Activated T-cell treated with anti-CD3 and anti-CD28 coated beads for 4 hours (primary cell): ENCODE data around the gene TRAPPC6A.
A peak's percentile ranks its signal among the peaks of the same experiment; 100 is the strongest.
"Not testable (repeated sequence)": the region's sequence is repeated elsewhere in the genome, so short reads cannot be mapped to it uniquely, and the experiment has no call there.

Experiments
- DNase-seq: peaks from one replicate; pipeline ENCODE4 v3.0.0-alpha.2; 2020

Gene TRAPPC6A

DNA sequence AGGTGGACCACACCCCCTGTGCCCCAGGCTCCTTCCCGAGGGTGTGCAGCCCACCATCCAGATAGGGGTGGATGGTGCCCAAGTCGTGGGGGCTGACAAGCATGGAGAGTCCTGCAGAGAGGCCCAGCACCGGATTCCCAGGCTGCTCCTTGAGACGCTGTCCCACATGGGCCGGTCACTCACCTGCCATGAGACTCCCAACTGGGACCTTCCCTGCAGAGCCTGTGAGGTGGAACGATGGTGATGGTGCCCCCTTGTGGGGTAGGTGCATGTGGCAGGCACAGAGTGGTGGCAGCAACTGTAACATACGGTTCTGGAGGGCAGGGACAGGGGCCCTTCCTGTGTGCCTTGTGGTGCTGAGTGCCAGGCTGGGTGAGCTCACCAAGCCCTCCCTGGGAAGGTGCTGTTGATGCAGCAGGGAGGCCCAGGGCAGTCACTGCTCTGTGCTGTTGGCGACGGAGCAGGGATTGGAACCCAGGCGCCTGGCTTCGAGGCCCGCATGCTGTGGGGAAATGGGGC, 52.0 kb downstream of the TRAPPC6A start:
- DNase-seq, result peak; percentile 66

DNA sequence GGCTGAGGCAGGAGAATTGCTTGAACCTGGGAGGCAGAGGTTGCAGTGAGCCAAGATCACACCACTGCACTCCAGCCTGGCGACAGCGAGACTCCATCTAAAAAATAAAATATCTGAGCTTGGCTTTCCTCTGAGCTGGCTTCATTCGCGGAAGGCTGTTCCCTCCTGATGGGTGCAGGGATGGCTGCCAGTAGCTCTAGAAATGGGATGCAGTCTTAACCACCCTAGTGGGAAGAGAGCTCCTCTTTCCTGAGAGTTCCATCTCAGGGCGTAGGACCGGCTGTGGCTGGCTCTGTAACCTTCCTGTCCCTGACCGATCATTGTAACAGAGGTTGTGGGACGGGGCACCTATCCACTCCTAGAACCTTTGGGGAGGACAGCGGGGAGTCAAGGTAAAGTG, 52.7 kb downstream of the TRAPPC6A start:
- DNase-seq, result no peak

DNA sequence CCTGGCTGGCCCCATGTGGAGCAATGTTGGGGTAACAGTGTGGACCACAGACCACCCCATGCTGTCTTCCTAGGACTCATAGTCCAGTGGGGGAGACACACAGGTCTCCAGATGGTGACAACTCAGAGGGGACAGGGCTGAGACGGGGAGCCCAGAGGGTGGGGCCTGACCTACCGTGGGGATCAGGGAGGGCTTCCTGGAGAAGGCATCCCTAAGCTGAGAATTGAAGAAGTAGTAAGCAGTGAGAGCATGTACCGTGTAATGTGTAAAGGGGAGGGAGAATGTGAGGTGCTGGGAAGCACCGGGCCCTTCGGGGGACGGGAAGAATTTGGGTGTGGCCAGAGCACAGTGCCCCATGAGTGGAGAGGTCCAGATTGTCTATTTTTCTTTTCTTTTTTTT, 54.0 kb downstream of the TRAPPC6A start:
- DNase-seq, result no peak

DNA sequence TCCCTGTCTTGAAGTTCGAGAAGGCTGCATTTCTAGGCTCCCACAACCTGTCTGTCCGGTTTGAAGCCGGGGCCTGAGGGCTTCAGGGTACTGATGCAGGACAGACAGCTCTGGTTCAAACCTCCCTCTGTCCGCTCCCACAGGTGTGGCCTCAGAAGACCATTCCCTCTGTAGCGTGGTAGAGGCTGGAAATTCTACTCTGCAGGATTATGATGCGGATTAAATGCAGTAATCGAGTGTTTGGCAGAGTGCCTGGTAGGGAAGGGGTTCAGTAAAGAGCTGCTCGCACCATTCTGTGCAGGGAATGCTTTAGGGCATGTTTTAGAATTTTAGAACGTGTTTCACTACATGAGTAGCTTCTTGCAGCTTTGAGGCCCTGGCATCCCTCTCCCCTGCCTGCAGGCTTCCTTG, 54.6 kb downstream of the TRAPPC6A start:
- no peak for DNase-seq

DNA sequence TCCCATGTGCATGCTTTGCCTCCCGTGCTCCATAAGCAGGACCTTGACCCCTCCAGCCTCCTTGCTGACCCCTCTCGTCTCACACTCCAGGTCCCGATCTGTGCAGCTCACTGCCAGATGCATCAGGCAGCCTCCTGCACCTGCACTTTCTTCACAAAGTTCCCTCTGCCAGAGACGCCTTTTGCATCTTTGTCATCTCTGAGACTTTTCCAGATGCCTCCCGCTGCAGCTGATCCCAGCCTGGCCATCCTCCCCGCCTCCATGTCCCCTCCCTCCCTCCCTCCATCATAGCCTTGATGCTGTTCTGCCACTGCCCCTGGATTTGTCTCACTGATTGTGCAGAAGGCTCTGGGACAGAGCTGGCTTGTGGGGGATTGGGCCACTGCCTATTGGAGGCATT, 55.2 kb downstream of the TRAPPC6A start:
- no peak for DNase-seq

DNA sequence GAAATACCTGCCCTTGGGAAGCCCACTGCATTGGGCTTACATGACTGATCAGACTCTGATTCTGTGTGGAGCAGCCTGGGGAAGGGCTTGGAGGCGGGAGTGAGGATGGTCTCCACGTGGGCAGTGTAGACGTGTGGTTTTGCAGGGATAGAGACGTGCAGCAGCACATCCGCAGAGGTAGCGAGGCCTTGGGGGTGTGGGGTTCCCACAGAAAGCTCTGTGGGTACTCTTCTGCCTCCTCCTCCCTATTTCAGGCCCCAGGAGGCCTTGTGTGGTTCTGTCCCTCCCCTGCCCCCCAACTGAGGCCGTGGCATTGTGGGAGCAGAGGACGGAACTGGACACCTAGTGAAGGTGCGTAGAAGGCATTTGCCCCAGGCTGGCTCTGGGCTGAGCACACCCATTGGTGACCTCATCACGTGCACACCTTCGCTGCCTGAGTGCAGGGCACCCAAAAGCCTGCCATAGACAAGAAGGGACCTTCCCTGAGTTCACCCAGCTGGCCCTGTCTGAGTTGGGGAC, 56.2 kb downstream of the TRAPPC6A start:
- DNase-seq, result no peak

DNA sequence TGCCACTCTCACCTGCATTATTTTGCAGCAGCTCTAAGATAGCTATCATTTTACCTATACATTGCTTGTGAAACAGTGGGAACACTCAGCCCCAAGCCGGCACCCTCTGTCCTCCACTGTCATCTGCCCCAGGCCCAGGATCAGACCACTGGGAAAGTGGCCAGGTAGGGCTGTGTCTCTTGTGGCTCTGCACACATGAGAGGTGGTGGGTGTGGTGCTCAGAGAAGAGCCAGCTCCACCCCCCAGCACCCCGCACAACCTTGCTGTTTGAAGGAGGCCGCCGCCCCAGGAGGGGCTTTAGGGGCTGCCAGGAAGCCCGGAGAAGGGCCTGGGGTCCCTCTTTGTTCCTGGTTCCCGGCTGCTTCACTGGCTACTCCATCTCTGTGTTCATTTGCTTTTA, 58.5 kb downstream of the TRAPPC6A start:
- DNase-seq, result no peak

DNA sequence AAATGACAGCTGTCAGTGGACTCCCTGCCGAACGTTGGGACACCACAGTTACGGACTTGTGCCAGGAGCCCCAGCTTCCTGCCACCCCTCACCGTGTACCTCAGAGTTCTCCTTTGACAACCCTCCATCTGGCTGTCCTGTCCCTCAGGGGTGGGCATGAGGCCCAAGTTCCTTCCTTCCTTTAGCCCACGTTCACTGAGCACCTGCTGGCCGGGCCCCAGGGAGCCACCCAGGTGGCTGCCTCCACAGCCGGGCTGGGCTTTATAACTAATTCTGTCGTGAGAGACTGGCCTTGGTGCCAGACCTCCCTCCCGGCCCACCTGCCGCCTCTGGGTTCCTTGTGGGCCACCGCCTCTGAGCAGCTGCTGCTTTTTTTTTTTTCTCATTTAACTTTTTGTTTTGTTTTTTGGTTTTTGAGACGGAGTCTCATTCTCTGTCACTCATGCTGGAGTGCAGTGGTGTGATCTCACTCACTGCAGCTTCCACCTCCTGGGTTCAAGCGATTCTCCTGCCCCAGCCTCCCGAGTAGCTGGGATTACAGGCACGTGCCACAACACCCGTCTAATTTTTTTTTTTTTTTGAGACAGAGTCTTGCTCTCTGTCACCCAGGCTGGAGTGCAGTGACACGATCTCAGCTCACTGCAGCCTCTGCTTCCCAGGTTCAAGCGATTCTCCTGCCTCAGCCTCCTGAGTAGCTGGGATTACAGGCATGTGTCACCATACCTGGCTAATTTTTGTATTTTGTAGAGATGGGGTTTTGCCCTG, 59.3 kb downstream of the TRAPPC6A start:
- not testable (repeated sequence) for DNase-seq

DNA sequence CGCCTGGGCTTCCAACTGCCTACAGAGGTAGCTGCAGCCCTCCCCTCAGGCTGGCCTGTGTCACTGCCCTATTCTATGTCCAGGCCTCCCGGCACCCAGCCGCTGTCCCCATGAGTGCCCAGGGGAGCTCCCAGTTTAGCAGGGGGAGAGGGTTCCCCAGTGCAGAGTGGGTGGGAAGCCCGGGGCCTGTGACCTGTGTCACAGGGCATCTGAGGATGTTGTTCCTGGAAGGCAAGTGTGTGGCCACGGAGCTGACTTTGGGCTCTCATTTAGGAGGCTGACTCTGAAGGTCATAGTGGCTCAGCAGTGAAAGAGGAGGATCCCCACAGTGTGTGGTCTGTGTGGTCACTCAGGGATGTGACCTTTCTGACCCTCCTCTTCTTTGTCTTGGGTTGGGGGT, 59.9 kb downstream of the TRAPPC6A start:
- DNase-seq, result no peak

DNA sequence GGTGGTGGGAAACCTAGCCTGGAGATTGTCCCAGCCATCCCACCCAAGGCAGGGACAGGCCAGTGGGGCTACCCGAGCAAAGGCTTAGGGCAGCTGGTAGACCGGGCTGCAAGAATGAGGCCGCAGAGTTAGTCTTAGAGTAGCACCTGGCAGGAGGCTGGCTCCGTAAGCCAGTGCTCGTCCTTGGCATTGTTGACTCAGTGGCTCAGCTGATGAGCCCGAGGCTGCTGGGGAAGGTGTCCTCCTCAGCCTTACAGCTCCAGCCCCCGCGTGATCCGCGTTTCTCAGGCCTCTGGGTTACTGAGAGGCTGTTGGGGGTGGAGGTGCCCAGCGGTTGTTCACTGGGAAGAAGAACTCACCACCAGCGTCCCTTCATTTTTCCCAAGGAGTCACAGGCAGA, 60.4 kb downstream of the TRAPPC6A start:
- DNase-seq, result no peak

DNA sequence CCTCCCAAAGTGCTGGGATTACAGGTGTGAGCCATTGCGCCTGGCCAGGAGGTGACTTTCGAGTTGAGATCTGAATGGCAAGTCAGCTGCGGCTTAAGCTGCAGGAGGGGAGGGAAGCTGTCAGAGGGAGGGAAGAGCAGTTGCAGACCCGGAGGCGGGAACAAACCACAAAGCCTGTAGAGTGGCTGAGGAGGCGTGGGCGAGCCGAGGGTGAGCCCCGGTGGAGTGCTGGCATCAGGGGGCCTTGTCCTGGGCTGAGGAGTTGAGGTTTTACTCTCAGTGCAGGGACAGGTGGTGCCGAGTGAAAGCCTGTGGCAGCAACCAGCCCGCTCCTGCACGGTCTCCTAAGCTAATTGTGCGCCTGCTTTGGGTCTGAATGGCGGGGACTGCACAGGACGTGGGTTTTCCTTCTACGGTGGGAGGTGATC, 60.9 kb downstream of the TRAPPC6A start:
- peak; percentile 43 for DNase-seq

DNA sequence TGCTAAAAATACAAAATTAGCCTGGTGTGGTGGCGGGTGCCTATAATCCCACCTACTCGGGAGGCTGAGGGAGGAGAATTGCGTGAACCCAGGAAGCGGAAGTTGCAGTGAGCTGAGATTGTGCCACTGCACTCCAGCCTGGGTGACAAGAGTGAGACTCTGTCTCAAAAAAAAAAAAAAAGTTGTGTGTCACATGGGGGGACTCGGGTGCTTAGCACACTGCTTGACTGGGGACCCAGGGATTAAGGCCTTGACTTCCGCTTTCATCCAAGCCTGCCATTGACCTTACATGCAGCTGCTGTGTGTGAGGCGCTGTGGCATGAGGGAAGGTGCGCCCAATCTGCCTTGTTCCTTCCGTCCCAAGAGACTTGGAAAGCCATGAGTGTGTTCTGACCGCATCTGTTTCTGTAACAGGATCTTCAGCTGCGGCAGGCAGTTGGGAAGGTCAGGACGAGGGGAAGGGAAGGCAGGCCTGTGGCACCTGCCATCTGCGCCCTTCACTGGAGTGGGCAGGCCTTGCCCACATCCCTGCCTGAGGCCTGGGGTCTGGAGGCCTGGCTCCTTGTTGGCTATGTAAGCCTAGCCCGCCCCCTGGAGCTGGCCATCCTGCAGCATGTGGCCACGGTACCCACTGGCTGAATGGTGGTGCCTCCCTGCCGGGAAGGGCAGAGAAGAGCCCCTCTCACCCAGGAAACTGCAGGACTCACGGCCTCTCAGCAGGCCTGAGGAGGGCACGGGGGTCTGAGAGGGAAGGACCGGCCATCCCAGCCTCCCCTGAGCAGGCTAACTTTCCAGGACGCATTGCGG, 62.0 kb downstream of the TRAPPC6A start:
- DNase-seq, result no peak

DNA sequence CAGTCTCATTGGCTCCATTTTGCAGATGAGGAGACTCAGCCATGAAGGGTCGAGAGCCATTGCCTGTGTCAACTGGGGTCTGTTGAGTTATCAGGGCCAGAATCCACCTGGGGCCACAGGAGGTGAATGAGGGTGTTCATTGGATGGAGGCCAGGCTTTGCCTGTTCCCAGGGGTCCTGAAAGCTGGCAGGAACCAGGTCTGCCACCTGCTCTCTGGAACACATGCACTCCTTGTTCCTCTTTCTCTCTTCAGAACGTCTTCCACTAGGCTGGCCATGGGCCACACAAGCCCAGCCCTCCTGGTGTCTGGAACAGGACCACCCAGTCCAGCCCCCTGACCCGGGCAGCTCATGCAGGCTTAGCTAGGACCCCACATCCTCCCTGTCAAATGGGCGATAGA, 63.9 kb downstream of the TRAPPC6A start:
- no peak for DNase-seq

DNA sequence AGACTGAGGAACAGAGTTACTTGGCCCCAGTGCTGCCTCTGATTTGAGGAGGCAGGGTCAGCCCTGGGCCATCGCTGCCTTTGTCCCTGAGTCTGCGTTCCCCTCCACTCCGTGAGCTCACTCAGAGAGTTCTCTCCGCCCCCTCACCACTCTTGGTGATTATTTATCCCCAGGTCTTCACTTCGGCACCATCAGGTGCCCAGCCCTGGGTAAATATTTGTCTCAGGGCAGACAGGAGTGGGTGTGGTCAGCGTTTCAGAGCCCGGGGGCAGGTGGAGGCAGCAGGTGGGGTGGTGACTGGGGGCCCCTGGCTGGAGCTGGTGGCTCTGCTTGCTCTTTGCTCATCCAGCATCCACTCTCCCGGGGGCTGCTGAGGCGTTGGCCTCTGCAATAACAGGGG, 64.4 kb downstream of the TRAPPC6A start:
- DNase-seq, result no peak
